SK-N-SH (cell line): Measurements from ENCODE around the gene HLA-E.
"Not testable (repeated sequence)": the region's sequence is repeated elsewhere in the genome, so short reads cannot be mapped to it uniquely, and the experiment has no call there.

Experiments used
- EP300 ChIP-seq, 2 experiments: IDR thresholded peaks; 2 replicates each; pipeline versions ENCODE4 v1.4.0 to v1.6.1; 2012; ENCODE audit warnings: borderline replicate concordance in 1 of 2, low read depth in 1 of 2, low read length in 1 of 2
- FOSL2 ChIP-seq: IDR thresholded peaks from 2 replicates; pipeline ENCODE4 v1.4.0; 2012; ENCODE audit warnings: low read depth, mild to moderate bottlenecking, moderate library complexity, borderline replicate concordance
- GABPA ChIP-seq: IDR thresholded peaks from 2 replicates; pipeline ENCODE4 v1.4.0; 2012; ENCODE audit warnings: low read depth, mild to moderate bottlenecking
- MAX ChIP-seq: IDR thresholded peaks from 2 replicates; pipeline ENCODE4 v1.4.0; 2012; ENCODE audit warnings: low read depth
- MXI1 ChIP-seq: IDR thresholded peaks from 2 replicates; pipeline ENCODE4 v1.6.1; 2012; ENCODE audit warnings: mild to moderate bottlenecking, low read depth, low read length, improper control_type of control experiment
- POLR2AphosphoS5 ChIP-seq: IDR thresholded peaks from 2 replicates; pipeline ENCODE4 v1.6.1; 2012; ENCODE audit warnings: low read depth, low read length
- RAD21 ChIP-seq: IDR thresholded peaks from 2 replicates; pipeline ENCODE4 v1.6.1; 2012; ENCODE audit warnings: mild to moderate bottlenecking, low read length
- SIN3A ChIP-seq: IDR thresholded peaks from 2 replicates; pipeline ENCODE4 v1.6.1; 2012; ENCODE audit warnings: low read depth, mild to moderate bottlenecking, low read length, moderate library complexity, borderline replicate concordance
- SMC3 ChIP-seq: IDR thresholded peaks from 2 replicates; pipeline ENCODE4 v1.6.1; 2012; ENCODE audit warnings: low read depth, low read length, improper control_type of control experiment
- YY1 ChIP-seq: IDR thresholded peaks from 2 replicates; pipeline ENCODE4 v1.4.0; 2012; ENCODE audit warnings: low read depth, mild to moderate bottlenecking
- TF ChIP-seq, protein P1 (sequence below): fragments of 200-600 bp; sonication (generic); IDR thresholded peaks from 2 replicates; pipeline ENCODE4 v1.6.1; 2017; ENCODE audit warnings: antibody characterized with exemption, mild to moderate bottlenecking, moderate library complexity
- TF ChIP-seq, protein P2 (sequence below): IDR thresholded peaks from 2 replicates; pipeline ENCODE4 v1.4.0; 2012; ENCODE audit warnings: low read depth, borderline replicate concordance

DNA sequence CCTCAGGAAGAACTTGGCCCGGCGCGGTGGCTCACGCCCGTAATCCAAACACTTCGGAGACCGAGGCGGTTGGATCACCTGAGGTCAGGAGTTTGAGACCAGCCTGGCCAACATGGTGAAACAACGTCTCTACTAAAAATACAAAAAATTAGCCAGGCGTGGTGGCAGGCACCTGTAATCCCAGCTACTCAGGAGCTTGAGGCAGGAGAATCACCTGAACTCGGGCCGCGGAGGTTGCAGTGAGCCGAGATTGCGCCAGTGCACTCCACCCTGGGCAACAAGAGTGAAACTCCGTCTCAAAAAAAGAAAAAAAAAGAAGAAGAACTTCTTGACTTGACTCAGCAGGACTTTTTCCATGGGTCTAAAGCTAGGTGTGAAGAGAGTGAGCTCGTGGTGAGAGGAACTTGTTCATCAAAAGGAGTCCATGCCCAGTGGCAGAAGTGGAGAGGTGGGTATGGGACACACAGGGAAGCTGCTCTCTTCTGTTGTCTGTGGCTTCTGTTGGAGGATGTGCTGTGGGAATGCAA, 40.1 kb downstream of the HLA-E start:
- TF ChIP-seq, protein P1, sequence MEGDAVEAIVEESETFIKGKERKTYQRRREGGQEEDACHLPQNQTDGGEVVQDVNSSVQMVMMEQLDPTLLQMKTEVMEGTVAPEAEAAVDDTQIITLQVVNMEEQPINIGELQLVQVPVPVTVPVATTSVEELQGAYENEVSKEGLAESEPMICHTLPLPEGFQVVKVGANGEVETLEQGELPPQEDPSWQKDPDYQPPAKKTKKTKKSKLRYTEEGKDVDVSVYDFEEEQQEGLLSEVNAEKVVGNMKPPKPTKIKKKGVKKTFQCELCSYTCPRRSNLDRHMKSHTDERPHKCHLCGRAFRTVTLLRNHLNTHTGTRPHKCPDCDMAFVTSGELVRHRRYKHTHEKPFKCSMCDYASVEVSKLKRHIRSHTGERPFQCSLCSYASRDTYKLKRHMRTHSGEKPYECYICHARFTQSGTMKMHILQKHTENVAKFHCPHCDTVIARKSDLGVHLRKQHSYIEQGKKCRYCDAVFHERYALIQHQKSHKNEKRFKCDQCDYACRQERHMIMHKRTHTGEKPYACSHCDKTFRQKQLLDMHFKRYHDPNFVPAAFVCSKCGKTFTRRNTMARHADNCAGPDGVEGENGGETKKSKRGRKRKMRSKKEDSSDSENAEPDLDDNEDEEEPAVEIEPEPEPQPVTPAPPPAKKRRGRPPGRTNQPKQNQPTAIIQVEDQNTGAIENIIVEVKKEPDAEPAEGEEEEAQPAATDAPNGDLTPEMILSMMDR = not testable (repeated sequence)
- TF ChIP-seq SMC3; FOSL2; MAX; GABPA; YY1; SIN3A; POLR2AphosphoS5; MXI1; EP300 (IDR thresholded peaks at IDR 0.05; ENCODE audit: borderline replicate concordance in 1 of 2, low read depth in 1 of 2, low read length in 1 of 2); RAD21: not testable (repeated sequence)
- TF ChIP-seq, protein P2, sequence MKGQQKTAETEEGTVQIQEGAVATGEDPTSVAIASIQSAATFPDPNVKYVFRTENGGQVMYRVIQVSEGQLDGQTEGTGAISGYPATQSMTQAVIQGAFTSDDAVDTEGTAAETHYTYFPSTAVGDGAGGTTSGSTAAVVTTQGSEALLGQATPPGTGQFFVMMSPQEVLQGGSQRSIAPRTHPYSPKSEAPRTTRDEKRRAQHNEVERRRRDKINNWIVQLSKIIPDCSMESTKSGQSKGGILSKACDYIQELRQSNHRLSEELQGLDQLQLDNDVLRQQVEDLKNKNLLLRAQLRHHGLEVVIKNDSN = not testable (repeated sequence)
